Measurements from ENCODE around the gene ZCCHC17. TPM values are rescaled to one million over a fixed set of nuclear protein-coding genes. Genes with fewer than 3 reads are reported as not detected.

Gene ZCCHC17
- total RNA-seq, 1 donor from 2014 or later = 28.2 TPM

Other genes with a start within 250 kb of the ZCCHC17 start
- 64.3 and 74.7 TPM in 2 replicates for gene PUM1, start 231.3 kb upstream of the ZCCHC17 start, total RNA-seq
- 0.15 TPM in 1 of 2 replicates, not detected in the other for gene NKAIN1, start 57.1 kb upstream of the ZCCHC17 start, total RNA-seq
- 58.5 and 64.4 TPM in 2 replicates for gene SNRNP40, start 244 bp upstream of the ZCCHC17 start, total RNA-seq
- gene FABP3, start 76.0 kb downstream of the ZCCHC17 start, total RNA-seq = 9.3 TPM in 1 of 2 replicates, not detected in the other
- 38.4 and 43.5 TPM in 2 replicates for gene SERINC2, start 116.2 kb downstream of the ZCCHC17 start, total RNA-seq

All from glomerular endothelial cell (primary cell).